ENCODE results near the gene RND3.

RND3 gene

DNA sequence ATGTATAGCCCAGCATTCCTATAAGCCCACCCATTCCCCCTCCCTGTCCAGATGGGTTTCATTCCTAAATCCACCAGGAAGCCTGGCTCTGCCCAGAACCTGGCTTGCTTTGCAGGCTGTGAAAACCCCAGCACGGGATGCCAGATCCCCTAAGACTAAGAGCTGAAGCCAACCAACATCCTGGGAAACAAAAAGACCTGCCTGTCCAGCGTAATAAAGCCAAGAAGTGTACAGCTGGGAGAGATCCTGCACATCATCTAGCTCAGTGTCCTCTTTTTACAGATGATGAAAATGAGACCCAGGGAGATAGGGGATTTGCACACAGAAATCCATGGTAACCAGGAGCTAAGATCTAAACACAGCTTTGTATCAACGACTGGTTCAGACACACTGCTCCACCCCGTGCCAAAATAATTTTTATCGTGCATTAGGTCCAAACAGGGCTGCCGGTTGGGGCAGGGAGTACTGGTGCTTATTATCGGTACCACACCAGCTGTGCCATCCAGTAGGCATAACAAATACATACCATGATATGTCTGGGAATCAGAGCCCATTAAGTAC, 2.9 kb downstream of the RND3 start:
- Histone ChIP-seq H3K4me3 (ENCODE audit: low read length) (no peak overlapping the region), H3K79me1 (ENCODE audit: low read length) (peaks cover 4% of the 10 kb centered on the region), H4K5ac (ENCODE audit: low read length) (no peak overlapping the region), H3K79me2 (ENCODE audit: control insufficient read depth, insufficient read depth, low read length) (peaks cover 53% of the 10 kb centered on the region), H4K8ac (ENCODE audit: low read depth, low read length) (no peak overlapping the region), H3K27me3 (ENCODE audit: insufficient read depth, low read length, poor library complexity) (no peaks in the 10 kb centered on the region), H3K9ac (ENCODE audit: low read length) (peak overlapping the region; percentile 85), H2AK5ac (ENCODE audit: low read length) (no peak overlapping the region), H3K36me3 (ENCODE audit: control insufficient read depth, insufficient read depth, low read length) (no peaks in the 10 kb centered on the region), H3K4me1 (ENCODE audit: control insufficient read depth, low read depth, low read length) (no peaks in the 10 kb centered on the region), H2BK15ac (replicated peaks; ENCODE audit: low read depth) (no peak overlapping the region), H3K27ac (ENCODE audit: low read depth, low read length) (no peak overlapping the region), H3K4me2 (ENCODE audit: low read length) (peak overlapping the region; percentile 53), H3K23ac (ENCODE audit: low read length) (no peak overlapping the region), H3K4ac (ENCODE audit: low read depth, low read length) (no peak overlapping the region), H2BK5ac (ENCODE audit: low read length) (no peak overlapping the region), H2BK120ac (ENCODE audit: low read depth, low read length) (no peak overlapping the region), H3K18ac (ENCODE audit: low read length) (no peak overlapping the region), H3K56ac (ENCODE audit: low read length) (peak overlapping the region; percentile 91)
- no CpG with 5 or more reads among the region's 7 CpGs for WGBS (ENCODE audit: extremely low coverage, insufficient coverage, low lambda C conversion rate)
- DNase-seq, result no peak

GRCh38 chr2:150484006-150484405, 3.5 kb downstream of the RND3 start:
- Histone ChIP-seq H3K36me3 (ENCODE audit: control insufficient read depth, insufficient read depth, low read length) (no peaks in the 10 kb centered on the region), H3K9ac (ENCODE audit: low read length) (no peak overlapping the region), H3K4me3 (ENCODE audit: low read length) (no peak overlapping the region), H3K23ac (ENCODE audit: low read length) (no peak overlapping the region), H3K27ac (ENCODE audit: low read depth, low read length) (no peak overlapping the region), H3K4me1 (ENCODE audit: control insufficient read depth, low read depth, low read length) (no peaks in the 10 kb centered on the region), H2BK120ac (ENCODE audit: low read depth, low read length) (no peak overlapping the region), H3K18ac (ENCODE audit: low read length) (no peak overlapping the region), H3K4me2 (ENCODE audit: low read length) (no peak overlapping the region), H3K4ac (ENCODE audit: low read depth, low read length) (no peak overlapping the region), H3K56ac (ENCODE audit: low read length) (no peak overlapping the region), H3K79me2 (ENCODE audit: control insufficient read depth, insufficient read depth, low read length) (peaks cover 57% of the 10 kb centered on the region), H2AK5ac (ENCODE audit: low read length) (no peak overlapping the region), H2BK15ac (replicated peaks; ENCODE audit: low read depth) (no peak overlapping the region), H4K8ac (ENCODE audit: low read depth, low read length) (no peak overlapping the region), H2BK5ac (ENCODE audit: low read length) (no peak overlapping the region), H3K79me1 (ENCODE audit: low read length) (peaks cover 4% of the 10 kb centered on the region), H3K27me3 (ENCODE audit: insufficient read depth, low read length, poor library complexity) (no peaks in the 10 kb centered on the region), H4K5ac (ENCODE audit: low read length) (no peak overlapping the region)
- no CpG with 5 or more reads among the region's 3 CpGs for WGBS (ENCODE audit: extremely low coverage, insufficient coverage, low lambda C conversion rate)
- DNase-seq, result no peak

DNA sequence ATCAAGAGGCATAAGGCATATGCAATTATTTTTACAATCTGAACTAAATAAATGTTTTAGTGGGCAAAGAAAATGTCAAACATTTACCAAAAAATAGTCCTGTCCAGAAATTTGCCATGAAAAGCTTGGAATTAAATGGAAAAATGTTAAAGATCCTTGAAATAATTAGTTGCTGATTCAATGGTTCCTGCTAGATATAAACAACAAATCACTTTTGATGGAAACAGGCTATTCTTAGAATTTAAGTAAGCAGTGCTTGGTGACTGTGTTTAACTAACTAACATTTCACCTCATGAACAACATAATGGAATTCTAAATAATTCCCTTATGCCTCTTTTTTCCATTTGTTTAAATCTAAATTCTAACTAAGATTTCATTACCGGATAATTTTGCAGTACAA, 3.9 kb downstream of the RND3 start:
- Histone ChIP-seq H2BK15ac (replicated peaks; ENCODE audit: low read depth) (no peak overlapping the region), H3K27ac (ENCODE audit: low read depth, low read length) (no peak overlapping the region), H3K27me3 (ENCODE audit: insufficient read depth, low read length, poor library complexity) (no peaks in the 10 kb centered on the region), H3K79me1 (ENCODE audit: low read length) (peaks cover 4% of the 10 kb centered on the region), H3K18ac (ENCODE audit: low read length) (no peak overlapping the region), H2AK5ac (ENCODE audit: low read length) (no peak overlapping the region), H3K56ac (ENCODE audit: low read length) (no peak overlapping the region), H3K4me2 (ENCODE audit: low read length) (no peak overlapping the region), H3K36me3 (ENCODE audit: control insufficient read depth, insufficient read depth, low read length) (no peaks in the 10 kb centered on the region), H3K79me2 (ENCODE audit: control insufficient read depth, insufficient read depth, low read length) (peaks cover 62% of the 10 kb centered on the region), H4K5ac (ENCODE audit: low read length) (no peak overlapping the region), H3K4me1 (ENCODE audit: control insufficient read depth, low read depth, low read length) (no peaks in the 10 kb centered on the region), H3K4ac (ENCODE audit: low read depth, low read length) (no peak overlapping the region), H3K9ac (ENCODE audit: low read length) (no peak overlapping the region), H2BK5ac (ENCODE audit: low read length) (no peak overlapping the region), H3K23ac (ENCODE audit: low read length) (no peak overlapping the region), H2BK120ac (ENCODE audit: low read depth, low read length) (no peak overlapping the region), H3K4me3 (ENCODE audit: low read length) (no peak overlapping the region), H4K8ac (ENCODE audit: low read depth, low read length) (no peak overlapping the region)
- 100% methylated on average over 1 of the region's 1 CpG for WGBS (ENCODE audit: extremely low coverage, insufficient coverage, low lambda C conversion rate)
- no peak for DNase-seq

DNA sequence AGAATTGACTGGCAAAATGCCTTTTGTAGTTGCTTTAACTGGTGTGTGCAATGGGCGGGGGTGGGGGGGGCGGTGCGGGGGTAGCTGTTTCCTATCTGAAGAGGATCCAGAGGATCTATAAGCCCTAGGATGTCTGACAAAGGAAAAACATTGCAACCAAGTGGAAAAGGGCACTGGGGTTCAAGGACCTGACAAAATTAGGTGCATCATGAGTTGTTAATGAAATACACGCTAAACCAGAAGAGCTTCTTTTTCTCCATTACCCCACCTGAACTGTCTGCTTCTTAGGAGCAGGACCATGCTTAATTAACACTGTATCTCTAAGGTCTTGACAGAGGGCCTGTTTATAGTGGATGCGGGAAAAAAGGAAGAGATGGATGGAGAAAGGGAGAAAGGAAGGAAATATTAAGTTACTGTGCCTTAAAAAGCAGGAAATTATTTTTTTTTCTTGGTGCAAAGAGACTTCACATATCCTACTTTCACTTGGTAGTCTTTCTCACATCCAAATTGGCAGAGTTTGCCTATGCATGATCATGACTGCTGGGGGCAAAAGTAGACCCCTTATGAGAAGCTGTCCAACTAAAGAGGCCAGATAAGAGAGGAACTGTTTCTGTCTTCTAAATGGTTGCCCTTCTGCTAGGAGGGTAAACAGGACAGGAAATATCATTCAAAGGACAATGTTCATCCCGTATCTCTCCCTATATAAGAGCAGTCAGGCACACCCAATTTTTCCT, 4.6 kb downstream of the RND3 start:
- Histone ChIP-seq H3K9ac (ENCODE audit: low read length) (no peak overlapping the region), H4K8ac (ENCODE audit: low read depth, low read length) (no peak overlapping the region), H2BK120ac (ENCODE audit: low read depth, low read length) (no peak overlapping the region), H3K18ac (ENCODE audit: low read length) (no peak overlapping the region), H3K4me2 (ENCODE audit: low read length) (no peak overlapping the region), H3K4me3 (ENCODE audit: low read length) (no peak overlapping the region), H3K79me1 (ENCODE audit: low read length) (peaks cover 4% of the 10 kb centered on the region), H2AK5ac (ENCODE audit: low read length) (no peak overlapping the region), H3K79me2 (ENCODE audit: control insufficient read depth, insufficient read depth, low read length) (peaks cover 67% of the 10 kb centered on the region), H3K56ac (ENCODE audit: low read length) (no peak overlapping the region), H3K27me3 (ENCODE audit: insufficient read depth, low read length, poor library complexity) (no peaks in the 10 kb centered on the region), H3K36me3 (ENCODE audit: control insufficient read depth, insufficient read depth, low read length) (no peaks in the 10 kb centered on the region), H4K5ac (ENCODE audit: low read length) (no peak overlapping the region), H2BK5ac (ENCODE audit: low read length) (no peak overlapping the region), H3K4me1 (ENCODE audit: control insufficient read depth, low read depth, low read length) (no peaks in the 10 kb centered on the region), H2BK15ac (replicated peaks; ENCODE audit: low read depth) (no peak overlapping the region), H3K27ac (ENCODE audit: low read depth, low read length) (no peak overlapping the region), H3K4ac (ENCODE audit: low read depth, low read length) (no peak overlapping the region), H3K23ac (ENCODE audit: low read length) (no peak overlapping the region)
- WGBS (ENCODE audit: extremely low coverage, insufficient coverage, low lambda C conversion rate), result 100% methylated on average over 1 of the region's 6 CpGs
- no peak for DNase-seq

GRCh38 chr2:150482111-150482510, 5.4 kb downstream of the RND3 start:
- H3K4me1 ChIP-seq (ENCODE audit: control insufficient read depth, low read depth, low read length), result no peaks in the 10 kb centered on the region

More at GRCh38 chr2:150482111-150482510, 5.4 kb downstream of the RND3 start:
- Histone ChIP-seq H2AK5ac (ENCODE audit: low read length) (no peak overlapping the region), H3K4ac (ENCODE audit: low read depth, low read length) (no peak overlapping the region), H2BK5ac (ENCODE audit: low read length) (no peak overlapping the region), H3K23ac (ENCODE audit: low read length) (no peak overlapping the region), H3K4me3 (ENCODE audit: low read length) (no peak overlapping the region), H3K79me2 (ENCODE audit: control insufficient read depth, insufficient read depth, low read length) (peaks cover 70% of the 10 kb centered on the region), H3K36me3 (ENCODE audit: control insufficient read depth, insufficient read depth, low read length) (no peaks in the 10 kb centered on the region), H3K4me2 (ENCODE audit: low read length) (no peak overlapping the region), H3K27ac (ENCODE audit: low read depth, low read length) (no peak overlapping the region), H3K56ac (ENCODE audit: low read length) (no peak overlapping the region), H4K8ac (ENCODE audit: low read depth, low read length) (no peak overlapping the region), H3K27me3 (ENCODE audit: insufficient read depth, low read length, poor library complexity) (no peaks in the 10 kb centered on the region), H2BK15ac (replicated peaks; ENCODE audit: low read depth) (no peak overlapping the region), H3K18ac (ENCODE audit: low read length) (no peak overlapping the region), H3K79me1 (ENCODE audit: low read length) (peaks cover 4% of the 10 kb centered on the region), H4K5ac (ENCODE audit: low read length) (no peak overlapping the region), H3K9ac (ENCODE audit: low read length) (no peak overlapping the region), H2BK120ac (ENCODE audit: low read depth, low read length) (no peak overlapping the region)
- DNase-seq, result no peak
